CD4-positive, alpha-beta T cell treated with Interleukin-4 for 4 hours (primary cell): ENCODE results near the gene PA2G4.
"Not testable (repeated sequence)": the region's sequence is repeated elsewhere in the genome, so short reads cannot be mapped to it uniquely, and the experiment has no call there.

Experiments used
- DNase-seq: peaks from one replicate; pipeline ENCODE4 v3.0.0-alpha.2; 2020

Gene PA2G4

DNA sequence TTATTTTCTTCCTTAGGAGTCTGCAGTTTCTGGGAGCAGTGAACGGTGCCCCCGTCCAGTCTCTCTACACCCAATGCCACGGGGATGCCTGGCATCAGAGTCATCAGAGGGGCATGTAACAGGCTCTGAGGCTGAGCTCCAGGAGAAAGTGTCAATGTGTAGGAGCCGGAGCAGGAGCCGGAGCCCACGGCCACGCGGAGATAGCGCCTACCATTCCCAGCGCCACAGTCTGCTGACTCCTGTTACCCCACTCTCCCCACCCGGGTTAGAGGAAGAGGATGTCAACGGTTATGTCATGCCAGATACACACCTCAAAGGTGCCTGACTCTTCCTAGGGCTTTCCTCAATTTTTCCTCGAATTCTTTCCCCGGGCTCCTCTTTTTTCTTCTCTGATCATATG, 3.3 kb upstream of the PA2G4 start:
- no peak for DNase-seq

DNA sequence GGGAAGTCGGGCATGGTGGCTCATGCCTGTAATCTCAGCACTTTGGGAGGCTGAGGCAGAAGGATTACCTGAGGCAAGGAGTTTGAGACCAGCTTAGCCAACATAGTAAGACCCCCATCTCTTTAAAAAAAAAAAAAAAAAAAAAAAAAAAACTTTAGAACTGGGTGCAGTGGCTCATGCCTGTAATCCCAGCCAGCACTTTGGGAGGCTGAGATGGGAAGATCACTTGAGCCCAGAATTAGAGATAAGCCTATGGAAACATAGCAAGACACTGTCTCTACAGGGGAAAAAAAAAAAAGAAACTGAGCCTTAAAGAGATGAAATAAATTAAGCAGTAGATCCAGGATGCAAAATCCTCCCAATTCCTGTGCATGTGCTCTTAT, 1.7 kb upstream of the PA2G4 start:
- no peak for DNase-seq

DNA sequence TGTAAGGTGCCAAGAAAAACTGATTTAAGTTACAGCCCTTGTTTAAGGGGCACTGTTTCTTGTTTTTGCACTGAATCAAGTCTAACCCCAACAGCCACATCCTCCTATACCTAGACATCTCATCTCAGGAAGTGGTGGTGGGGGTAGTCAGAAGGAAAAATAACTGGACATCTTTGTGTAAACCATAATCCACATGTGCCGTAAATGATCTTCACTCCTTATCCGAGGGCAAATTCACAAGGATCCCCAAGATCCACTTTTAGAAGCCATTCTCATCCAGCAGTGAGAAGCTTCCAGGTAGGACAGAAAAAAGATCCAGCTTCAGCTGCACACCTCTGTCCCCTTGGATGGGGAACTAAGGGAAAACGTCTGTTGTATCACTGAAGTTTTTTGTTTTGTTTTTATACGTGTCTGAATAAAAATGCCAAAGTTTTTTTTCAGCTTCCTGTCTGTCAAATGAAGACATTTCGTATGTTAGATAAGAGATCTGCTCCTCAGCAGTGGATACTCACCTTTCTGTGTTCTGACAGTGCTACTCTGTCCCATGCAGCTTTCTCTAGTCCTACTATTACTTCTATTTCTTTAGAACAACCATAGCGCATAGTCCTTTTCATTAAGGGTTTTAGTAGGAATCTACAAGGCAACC, 1.2 kb upstream of the PA2G4 start:
- peak; percentile 51 for DNase-seq

DNA sequence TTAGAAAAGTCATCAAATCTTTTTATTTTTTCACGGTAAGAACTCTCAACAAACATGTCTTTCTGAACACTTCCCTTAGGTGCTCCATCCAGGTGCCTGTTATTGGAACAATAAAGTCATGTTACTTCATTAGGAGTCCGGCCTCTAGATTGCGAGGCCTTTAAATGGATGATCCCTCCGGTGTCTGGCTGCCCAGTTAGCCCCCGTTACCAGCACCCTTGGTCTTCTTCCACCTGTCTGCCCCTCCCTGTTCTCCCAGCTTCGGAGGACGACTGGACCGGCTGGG, 593 bp upstream of the PA2G4 start:
- DNase-seq: no peak

DNA sequence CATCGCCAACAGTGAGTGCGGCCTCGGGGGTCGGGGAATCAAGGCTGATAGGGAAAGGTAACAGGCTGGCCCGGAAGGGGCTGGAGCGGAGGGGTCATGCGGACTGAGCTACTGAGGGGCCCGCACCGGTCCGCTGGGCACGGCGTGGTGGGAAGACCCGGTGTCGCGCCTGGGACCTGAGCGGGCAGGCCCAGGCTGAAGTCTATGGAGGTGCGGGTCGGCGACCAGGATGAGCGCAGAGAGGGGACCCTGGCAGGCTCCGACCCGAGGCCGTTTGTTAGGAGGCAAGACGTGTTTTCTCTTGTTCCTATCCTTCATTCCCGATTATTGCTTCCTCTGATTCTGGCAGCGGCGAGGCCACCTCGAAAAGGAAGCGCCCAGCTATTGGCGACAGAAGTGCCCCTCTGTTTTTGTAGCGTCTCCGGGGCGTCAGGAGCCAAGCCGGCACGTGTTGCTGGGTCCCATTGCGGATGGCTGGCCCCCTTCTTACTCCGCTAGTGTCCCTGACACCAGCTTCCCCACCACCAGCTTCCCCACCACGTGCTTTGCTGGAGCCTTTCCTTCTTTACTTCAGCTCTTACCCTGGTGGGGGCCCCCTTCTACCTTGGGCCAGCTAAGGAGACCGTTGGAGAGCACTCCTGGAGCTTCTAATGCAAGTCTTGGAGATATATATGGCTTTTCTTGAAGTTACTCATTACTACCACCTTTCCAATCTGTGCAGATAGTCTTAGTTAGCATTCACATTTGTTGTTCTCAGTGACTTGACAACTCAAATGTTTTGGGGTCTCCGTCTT, 653 bp downstream of the PA2G4 start:
- DNase-seq: no peak

DNA sequence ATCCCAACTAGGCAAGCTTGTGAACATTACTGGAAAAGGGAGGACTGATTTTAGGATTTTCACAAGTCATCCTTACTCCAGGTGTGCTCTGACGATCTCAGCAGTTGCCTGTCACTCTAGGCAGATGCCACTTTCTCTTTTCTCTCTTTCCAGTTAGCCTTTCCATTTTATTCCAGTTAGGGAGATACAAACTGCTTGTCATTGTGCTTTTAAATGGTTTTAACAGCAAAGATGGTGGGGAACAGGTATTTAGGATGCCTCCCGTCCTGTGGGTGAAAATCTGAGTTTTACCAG, 1.2 kb downstream of the PA2G4 start:
- DNase-seq: no peak

DNA sequence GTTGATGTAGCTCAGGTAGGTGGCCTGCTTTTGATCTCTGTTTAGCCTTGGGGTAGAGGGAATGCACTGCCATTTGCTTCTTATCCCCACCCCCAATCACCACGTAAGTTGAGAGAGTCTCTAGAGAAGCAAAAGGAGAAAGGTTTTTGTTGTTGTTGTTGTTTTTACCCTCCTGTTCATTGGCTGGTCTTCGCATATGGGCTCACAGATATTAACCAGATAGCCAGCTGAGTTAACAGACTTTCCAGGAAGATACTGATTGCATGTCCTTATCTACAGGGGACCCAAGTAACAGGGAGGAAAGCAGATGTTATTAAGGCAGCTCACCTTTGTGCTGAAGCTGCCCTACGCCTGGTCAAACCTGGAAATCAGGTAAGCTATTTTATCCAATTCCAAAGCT, 2.9 kb downstream of the PA2G4 start:
- DNase-seq: no peak

DNA sequence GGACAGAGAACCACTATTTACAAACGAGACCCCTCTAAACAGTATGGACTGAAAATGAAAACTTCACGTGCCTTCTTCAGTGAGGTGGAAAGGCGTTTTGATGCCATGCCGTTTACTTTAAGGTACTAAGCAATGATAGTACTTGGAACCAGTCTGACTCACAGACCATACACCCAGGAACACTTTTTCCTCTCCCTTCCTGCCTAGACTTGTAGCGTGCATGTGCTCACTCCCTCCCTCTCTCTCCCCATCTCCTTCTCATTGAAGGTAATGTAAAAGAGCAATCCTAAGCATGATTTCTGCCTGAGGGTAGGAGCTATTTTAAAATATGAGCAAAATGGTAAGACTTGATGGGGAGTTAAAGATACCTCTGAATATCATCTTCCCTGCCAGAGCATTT, 6.2 kb downstream of the PA2G4 start:
- DNase-seq: no peak

DNA sequence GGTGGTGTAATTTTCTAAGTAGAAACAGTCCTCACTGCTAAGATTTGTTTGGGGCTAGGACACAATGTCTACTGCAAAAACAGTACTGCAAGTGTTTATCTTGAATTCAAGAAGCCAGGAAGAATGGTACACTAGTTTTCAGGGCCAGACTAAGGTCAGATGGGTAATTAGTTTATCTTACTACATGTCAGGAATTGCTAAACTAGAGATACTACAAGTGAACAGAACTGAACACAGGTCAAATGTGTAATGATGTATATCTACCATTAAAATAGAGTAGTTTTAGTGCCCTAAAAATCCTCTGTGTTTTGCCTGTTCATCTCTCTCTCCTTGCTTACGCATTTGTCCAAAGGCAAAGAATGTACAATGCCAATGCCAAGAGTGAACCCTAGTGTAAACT, 9.7 kb downstream of the PA2G4 start:
- no peak for DNase-seq

DNA sequence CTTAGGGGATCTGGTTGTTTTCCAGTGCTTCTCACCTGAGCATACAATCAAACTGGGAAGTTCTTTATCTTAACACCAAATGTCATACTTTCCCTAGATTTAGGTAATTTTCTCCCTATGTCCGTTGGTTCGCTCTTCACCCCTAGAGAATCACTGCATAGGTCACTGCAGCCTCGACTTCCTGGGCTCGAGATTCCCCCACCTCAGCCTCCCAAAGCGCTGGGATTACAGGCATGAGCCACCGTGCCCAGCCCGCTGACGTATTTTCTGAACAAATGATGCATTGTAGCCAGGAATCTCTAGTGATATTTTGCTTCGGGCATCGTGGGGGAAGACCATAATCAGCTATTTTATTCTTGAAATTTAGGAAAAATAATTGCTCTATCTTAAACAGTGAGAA, 11.0 kb downstream of the PA2G4 start:
- no peak for DNase-seq

DNA sequence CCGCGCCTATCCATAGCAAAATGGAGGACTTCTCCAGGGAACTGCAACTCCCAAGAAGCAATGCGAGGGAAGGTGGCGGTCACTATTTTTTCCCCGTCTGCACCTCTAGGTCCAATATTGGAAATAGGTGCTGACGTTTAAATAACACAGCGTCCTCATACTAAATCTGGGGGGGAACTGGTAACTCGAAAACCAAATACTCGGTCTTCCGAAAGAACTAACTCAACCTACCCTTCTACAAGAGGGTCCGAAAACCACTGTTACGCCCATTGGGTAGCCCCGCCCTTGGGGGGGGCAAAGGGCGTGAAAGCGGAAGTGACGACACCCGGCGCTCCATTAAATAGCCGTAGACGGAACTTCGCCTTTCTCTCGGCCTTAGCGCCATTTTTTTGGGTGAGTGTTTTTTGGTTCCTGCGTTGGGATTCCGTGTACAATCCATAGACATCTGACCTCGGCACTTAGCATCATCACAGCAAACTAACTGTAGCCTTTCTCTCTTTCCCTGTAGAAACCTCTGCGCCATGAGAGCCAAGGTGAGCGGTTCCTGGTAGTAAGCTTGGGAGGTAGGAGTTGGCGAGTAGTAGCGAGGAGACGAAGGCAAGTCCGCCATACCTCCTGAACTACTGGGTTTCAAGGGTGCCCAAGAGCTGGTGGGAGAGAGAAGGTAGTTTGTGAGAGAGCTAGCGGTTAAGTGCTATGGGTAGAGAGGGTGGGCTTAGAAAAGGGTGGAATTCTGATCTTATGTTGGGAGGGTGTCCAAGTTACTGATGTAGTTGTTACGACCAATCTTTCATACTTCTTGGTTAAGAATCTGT, 12.1 kb downstream of the PA2G4 start, which contains the start of gene RPL41:
TSS of gene RPL41 (plus strand) at position 367 of the 815 bp plus-strand sequence.
- DNase-seq: peak; percentile 93

DNA sequence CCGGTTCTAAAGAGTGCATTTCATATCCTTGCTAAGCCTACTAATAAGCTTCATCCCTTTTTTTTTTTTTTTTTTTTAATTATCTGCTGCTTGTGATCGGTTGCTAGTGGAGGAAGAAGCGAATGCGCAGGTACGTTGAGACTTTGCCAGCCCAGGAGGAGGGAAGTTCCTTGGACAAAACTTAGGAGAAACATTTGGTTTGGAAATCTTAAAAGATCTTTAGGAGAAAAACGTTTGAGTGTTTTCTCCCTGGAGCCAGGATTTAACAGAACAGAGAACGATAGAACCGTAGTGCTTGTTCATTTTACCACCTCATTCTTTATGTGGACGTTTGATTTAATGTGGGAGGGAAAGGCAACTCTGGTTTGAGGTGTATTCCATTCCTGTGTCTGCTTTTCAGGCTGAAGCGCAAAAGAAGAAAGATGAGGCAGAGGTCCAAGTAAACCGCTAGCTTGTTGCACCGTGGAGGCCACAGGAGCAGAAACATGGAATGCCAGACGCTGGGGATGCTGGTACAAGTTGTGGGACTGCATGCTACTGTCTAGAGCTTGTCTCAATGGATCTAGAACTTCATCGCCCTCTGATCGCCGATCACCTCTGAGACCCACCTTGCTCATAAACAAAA, 12.8 kb downstream of the PA2G4 start:
- DNase-seq: not testable (repeated sequence)

DNA sequence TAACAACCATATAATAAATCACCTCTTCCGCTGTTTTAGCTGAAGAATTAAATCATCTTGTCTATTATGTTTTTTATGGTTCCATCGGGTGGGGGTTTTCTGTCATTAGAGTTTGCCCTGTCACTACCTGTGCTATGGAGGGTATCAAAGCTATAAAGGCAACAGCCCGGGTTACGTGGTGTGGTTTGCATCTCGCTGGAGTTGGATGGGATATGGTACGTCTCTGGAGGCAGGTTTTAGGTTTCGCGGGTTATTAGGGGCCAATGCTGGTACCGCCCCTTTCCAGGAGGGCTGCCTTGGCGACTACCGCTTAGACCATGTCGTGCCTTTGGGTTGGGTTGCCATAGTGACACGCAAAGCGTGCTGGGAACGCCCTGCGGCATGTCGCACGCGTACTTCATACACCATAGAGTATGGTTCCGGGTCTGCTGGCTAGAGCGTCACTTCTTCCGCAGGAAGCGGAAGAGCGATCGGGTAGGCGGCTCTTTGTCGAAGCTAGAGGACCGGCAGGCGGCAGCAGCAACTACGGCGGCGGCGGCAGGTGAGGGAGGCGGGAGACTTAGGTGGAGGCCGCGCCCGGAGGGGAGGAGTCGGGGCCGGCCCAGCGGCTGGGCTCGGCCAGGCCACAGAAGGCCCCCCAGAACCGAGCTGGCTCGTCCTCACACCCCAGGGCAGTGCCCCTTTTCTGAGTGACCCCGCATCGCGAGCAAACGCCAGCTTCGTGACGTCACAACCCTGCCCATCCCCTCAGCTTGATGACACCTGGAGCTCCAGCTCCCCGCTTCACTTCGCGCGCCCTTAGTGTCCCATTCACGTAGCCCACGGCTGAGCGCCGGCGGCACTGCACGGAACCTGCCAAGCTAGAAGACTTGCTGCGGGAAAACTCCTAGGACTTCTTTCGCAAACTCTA, 13.7 kb downstream of the PA2G4 start, which contains the start of gene ZC3H10:
TSS of gene ZC3H10 (plus strand) at position 489 of the 910 bp plus-strand sequence. CDS start 2,297 bp downstream, outside the sequence.
- DNase-seq: peak; percentile 99

DNA sequence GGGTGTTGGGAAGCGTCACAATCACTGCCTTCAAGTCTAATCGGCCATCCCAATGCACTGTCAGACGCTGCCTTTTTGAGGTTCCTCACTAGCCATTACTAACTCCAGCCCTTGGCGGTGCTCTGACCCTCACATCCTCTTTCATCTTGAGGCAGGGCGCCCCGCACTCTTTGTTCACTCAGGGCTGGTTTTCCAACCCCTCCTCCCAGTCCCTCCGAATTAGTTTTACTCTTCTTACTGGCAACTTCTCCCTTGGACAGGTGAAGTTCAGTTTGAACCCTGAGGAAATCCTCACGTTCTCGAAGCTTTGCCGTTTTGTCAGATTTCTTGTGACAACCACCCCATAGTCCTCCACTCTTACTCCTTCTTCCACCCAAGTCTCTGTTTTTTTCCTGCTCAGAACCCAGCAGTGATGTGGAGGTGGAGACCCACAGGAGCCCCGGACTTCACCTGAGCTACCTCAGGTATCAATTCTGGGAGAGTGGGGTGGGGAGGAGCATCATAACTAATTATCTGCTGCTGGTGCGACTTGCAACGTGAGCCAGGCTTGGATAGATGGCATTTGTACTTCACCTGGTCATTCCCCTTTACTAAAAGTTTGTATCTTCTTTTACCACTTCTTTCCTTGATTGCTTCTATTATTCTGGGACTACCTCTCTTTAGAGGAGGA, 14.5 kb downstream of the PA2G4 start:
- no peak for DNase-seq

DNA sequence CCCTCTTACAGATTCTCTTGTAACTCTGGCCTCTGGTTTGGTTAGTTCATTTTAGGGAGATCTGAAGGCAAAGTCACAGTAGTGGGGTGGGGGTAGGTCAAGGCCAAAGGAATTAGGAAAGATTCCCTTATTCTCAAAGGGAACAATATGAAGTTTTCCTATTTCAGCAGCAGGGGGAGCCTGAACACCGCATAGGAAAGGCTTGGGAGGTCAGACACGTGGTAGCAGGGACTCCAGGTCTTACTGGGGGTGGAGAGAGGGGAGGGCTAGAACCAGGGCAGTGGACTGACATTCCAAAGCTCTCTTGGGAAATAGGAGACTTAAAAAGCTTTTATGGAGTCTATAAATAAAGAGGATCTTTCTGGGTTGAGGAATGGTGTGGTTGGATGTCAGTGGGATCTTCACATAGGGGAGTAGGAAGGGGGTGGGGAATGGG, 15.0 kb downstream of the PA2G4 start:
- peak; percentile 78 for DNase-seq

DNA sequence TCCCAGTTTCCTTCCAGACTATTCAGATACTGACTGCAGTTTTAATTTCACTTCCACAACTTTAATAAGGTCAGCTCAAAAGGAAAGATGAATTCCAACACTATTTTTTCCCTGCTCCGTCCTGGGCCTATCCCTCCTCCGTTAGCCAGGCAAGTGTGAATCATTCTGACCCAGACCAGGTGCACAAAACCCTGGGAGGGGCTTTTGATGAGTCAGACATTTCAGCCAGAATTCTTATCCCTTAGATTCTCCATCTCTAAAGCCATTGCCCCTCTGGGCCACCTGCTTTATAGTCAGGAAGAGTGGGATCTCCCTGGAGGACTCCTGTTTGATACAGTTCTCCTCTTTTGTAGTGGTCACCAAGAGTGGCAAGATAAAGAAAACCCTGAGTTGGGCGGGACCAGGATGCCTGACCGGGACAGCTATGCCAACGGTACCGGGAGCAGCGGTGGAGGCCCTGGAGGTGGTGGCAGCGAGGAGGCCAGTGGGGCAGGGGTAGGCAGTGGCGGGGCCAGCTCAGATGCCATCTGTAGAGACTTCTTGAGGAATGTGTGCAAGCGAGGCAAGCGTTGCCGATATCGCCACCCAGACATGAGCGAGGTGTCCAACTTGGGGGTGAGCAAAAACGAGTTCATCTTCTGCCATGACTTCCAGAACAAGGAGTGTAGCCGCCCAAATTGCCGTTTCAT, 15.9 kb downstream of the PA2G4 start:
- DNase-seq: no peak

DNA sequence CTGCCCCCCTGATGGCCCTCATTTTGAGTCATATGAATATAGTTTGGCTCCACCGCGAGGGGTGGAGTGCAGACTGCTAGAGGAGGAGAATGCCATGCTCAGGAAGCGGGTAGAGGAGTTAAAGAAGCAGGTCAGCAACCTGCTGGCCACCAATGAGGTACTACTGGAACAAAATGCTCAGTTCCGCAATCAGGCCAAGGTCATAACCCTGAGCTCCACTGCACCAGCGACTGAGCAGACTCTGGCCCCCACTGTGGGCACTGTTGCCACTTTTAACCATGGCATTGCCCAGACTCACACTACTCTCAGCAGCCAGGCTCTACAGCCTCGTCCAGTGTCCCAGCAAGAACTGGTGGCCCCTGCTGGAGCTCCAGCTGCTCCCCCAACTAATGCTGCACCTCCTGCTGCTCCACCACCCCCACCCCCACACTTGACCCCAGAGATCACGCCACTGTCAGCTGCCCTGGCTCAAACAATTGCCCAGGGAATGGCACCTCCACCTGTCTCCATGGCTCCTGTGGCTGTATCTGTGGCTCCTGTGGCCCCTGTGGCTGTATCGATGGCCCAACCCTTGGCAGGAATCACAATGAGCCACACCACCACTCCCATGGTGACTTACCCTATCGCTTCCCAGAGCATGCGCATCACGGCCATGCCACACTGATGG, 17.0 kb downstream of the PA2G4 start:
- no peak for DNase-seq

DNA sequence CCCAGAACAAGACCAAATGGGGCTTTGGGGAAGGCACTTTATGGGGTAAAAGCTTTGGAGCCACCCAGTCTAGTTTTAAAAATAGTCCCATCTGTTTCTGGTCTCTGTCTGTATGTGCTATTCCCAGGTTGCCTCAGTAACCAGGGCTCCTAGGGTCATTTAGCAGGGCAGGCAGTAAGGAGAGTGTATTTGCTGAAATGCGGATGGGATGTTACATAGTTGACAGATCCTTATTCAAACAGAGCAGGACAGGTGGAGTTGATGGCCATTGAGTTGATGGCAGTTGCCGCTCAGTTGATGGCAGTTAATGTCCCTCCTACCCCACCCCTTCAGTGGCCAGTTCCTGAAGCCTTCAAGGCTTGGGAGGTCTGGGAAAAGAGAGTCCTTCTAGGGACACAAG, 18.3 kb downstream of the PA2G4 start:
- DNase-seq: no peak

DNA sequence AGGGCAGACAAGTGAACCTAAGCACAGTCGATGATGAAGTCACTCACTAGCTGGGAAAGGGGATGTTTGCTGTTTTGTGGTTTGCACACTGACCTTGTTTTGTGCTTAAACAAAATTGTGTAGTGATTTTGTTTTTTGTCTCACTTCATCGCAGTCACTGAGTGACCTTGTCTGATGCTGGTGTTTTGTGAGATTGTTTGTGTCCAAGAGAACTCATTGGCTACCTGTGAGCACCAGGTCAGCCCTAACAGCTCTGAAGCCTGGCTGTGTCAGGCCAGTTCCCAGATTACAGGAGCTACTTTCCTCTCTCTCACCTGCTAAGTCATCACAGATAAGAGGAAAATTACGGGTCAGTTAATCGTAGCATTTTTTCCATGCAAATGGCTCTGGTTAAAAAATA, 19.8 kb downstream of the PA2G4 start:
- no peak for DNase-seq

DNA sequence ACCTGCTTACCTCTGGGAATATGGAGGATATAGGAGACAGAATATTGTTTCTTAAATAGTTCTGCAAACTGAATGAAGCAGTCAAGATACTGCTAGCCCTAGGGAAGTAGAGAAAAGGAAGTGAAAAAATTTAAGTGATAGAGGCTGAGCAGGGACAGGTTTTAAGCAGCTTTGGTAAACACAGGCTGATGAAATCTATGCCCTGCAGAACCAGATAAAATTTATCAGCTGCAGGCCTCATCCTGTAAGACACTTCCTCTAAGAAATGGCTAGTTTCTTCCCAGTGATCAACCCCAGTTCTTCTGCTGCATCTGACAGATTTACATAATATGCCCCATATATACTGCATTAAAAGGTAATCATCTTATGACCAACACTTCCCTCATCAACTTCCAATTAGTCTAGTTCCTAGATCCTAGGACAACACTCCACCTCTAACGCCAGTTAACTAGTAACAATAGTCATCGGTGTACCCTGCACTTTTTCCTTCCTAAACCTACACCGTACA, 22.4 kb downstream of the PA2G4 start:
- no peak for DNase-seq
